Thyroid gland (tissue), 4 donors: ENCODE data around the gene FCGR1A.
"Not testable (repeated sequence)": the region's sequence is repeated elsewhere in the genome, so short reads cannot be mapped to it uniquely, and the experiment has no call there.

Experiments
- POLR2A ChIP-seq, 2 donors: fragments of 450-650 bp; IDR thresholded peaks; one replicate each; pipeline ENCODE4 v1.6.1; 2017; ENCODE audit warnings: antibody characterized with exemption in 2 of 2, mild to moderate bottlenecking in 2 of 2, moderate library complexity in 1 of 2
- TF ChIP-seq, protein P1 (sequence below), 6 experiments: fragments of 200-600 bp in 3 of 6; fragments of 450-650 bp in 3 of 6; sonication (generic) in 3 of 6; IDR thresholded peaks; one replicate each; pipeline ENCODE4 v1.5.1; 2016 to 2019; ENCODE audit warnings: antibody characterized with exemption in 6 of 6, mild to moderate bottlenecking in 2 of 6, inconsistent platforms in 1 of 6, moderate library complexity in 1 of 6

- not testable (repeated sequence) for TF ChIP-seq POLR2A (IDR thresholded peaks at IDR 0.05)
- TF ChIP-seq, protein P1, sequence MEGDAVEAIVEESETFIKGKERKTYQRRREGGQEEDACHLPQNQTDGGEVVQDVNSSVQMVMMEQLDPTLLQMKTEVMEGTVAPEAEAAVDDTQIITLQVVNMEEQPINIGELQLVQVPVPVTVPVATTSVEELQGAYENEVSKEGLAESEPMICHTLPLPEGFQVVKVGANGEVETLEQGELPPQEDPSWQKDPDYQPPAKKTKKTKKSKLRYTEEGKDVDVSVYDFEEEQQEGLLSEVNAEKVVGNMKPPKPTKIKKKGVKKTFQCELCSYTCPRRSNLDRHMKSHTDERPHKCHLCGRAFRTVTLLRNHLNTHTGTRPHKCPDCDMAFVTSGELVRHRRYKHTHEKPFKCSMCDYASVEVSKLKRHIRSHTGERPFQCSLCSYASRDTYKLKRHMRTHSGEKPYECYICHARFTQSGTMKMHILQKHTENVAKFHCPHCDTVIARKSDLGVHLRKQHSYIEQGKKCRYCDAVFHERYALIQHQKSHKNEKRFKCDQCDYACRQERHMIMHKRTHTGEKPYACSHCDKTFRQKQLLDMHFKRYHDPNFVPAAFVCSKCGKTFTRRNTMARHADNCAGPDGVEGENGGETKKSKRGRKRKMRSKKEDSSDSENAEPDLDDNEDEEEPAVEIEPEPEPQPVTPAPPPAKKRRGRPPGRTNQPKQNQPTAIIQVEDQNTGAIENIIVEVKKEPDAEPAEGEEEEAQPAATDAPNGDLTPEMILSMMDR (IDR thresholded peaks at IDR 0.05): not testable (repeated sequence)
Measured at GRCh38 chr1:149764087-149764800, 18.2 kb upstream of the FCGR1A start.
